Liver (tissue), 9 donors: Measurements from ENCODE around the gene SH3BGRL. TPM values are rescaled to one million over a fixed set of nuclear protein-coding genes. Genes with fewer than 3 reads are reported as not detected.

Source experiments
- DNase-seq: peaks from one replicate; pipeline ENCODE4 v3.0.0-alpha.2; 2017; ENCODE audit warnings: low spot score
- H3K27ac ChIP-seq, 2 donors: one replicate each; pipeline ENCODE4 v1.7.0; 2013; ENCODE audit warnings: inconsistent platforms in 2 of 2, low read length in 2 of 2, control low read depth in 1 of 2, low read depth in 1 of 2, mild to moderate bottlenecking in 1 of 2
- H3K27me3 ChIP-seq, 4 donors: one replicate each; pipeline versions ENCODE4 v1.6.1 to v1.7.0; 2013; ENCODE audit warnings: low read length in 3 of 4, inconsistent platforms in 1 of 4, mild to moderate bottlenecking in 1 of 4, moderate library complexity in 1 of 4; ENCODE audit not compliant: control insufficient read depth in 4 of 4, insufficient read depth in 4 of 4
- H3K36me3 ChIP-seq, 4 donors: one replicate each; pipeline versions ENCODE4 v1.6.1 to v1.7.0; 2013; ENCODE audit warnings: low read length in 3 of 4, mild to moderate bottlenecking in 3 of 4, low read depth in 1 of 4, moderate library complexity in 1 of 4; ENCODE audit not compliant: control insufficient read depth in 4 of 4, insufficient read depth in 3 of 4
- H3K4me1 ChIP-seq, 4 donors: one replicate each; pipeline versions ENCODE4 v1.6.1 to v1.7.0; 2013; ENCODE audit warnings: low read length in 3 of 4, mild to moderate bottlenecking in 3 of 4, moderate library complexity in 1 of 4; ENCODE audit not compliant: control insufficient read depth in 4 of 4, insufficient read depth in 4 of 4
- H3K4me3 ChIP-seq, 3 donors: one replicate each; pipeline versions ENCODE4 v1.6.1 to v1.7.0; 2013; ENCODE audit warnings: low read length in 3 of 3, control low read depth in 1 of 3, low read depth in 1 of 3, mild to moderate bottlenecking in 1 of 3
- H3K9ac ChIP-seq, 2 donors: one replicate each; pipeline ENCODE4 v1.7.0; 2013; ENCODE audit warnings: low read length in 2 of 2, mild to moderate bottlenecking in 2 of 2, moderate library complexity in 2 of 2, control low read depth in 1 of 2, low read depth in 1 of 2
- H3K9me3 ChIP-seq, 4 donors: one replicate each; pipeline versions ENCODE4 v1.6.1 to v1.7.0; 2013; ENCODE audit warnings: low read length in 3 of 4; ENCODE audit not compliant: control insufficient read depth in 4 of 4
- CTCF ChIP-seq: fragments of 150-350 bp; IDR thresholded peaks from 2 replicates; pipeline ENCODE4 v1.5.1; 2017; ENCODE audit warnings: improper control_type of control experiment, low read depth, low read length; ENCODE audit not compliant: missing input control
- EGR1 ChIP-seq, 2 donors: IDR thresholded peaks; 2 replicates each; pipeline ENCODE4 v1.6.1; 2016 to 2018; ENCODE audit warnings: antibody characterized with exemption in 2 of 2, low read depth in 2 of 2
- FOXA2 ChIP-seq: IDR thresholded peaks from 2 replicates; pipeline ENCODE4 v1.6.1; 2016; ENCODE audit warnings: antibody characterized with exemption
- GABPA ChIP-seq, 2 donors: IDR thresholded peaks in 1 of 2; conservative IDR thresholded peaks in 1 of 2; 2 replicates each; pipeline ENCODE4 v1.6.1; 2016; ENCODE audit warnings: antibody characterized with exemption in 2 of 2, mild to moderate bottlenecking in 1 of 2, moderate library complexity in 1 of 2
- HNF4A ChIP-seq, 2 donors: conservative IDR thresholded peaks; 2 replicates each; pipeline ENCODE4 v1.6.1; 2016; ENCODE audit warnings: antibody characterized with exemption in 2 of 2, mild to moderate bottlenecking in 2 of 2
- HNF4G ChIP-seq: IDR thresholded peaks from 2 replicates; pipeline ENCODE4 v1.6.1; 2016; ENCODE audit warnings: antibody characterized with exemption
- JUND ChIP-seq, 2 donors: IDR thresholded peaks; 2 replicates each; pipeline ENCODE4 v1.6.1; 2016; ENCODE audit warnings: antibody characterized with exemption in 2 of 2
- MAX ChIP-seq: IDR thresholded peaks from 2 replicates; pipeline ENCODE4 v1.6.1; 2016; ENCODE audit warnings: antibody characterized with exemption
- NR2F2 ChIP-seq: IDR thresholded peaks from 2 replicates; pipeline ENCODE4 v1.6.1; 2016; ENCODE audit warnings: antibody characterized with exemption
- RAD21 ChIP-seq, 2 donors: IDR thresholded peaks; 2 replicates each; pipeline ENCODE4 v1.6.1; 2016; ENCODE audit warnings: antibody characterized with exemption in 2 of 2, mild to moderate bottlenecking in 2 of 2
- SP1 ChIP-seq: IDR thresholded peaks from 2 replicates; pipeline ENCODE4 v1.6.1; 2018; ENCODE audit warnings: antibody characterized with exemption, mild to moderate bottlenecking
- YY1 ChIP-seq: IDR thresholded peaks from 2 replicates; pipeline ENCODE4 v1.6.1; 2016; ENCODE audit warnings: antibody characterized with exemption, mild to moderate bottlenecking
- ZBTB33 ChIP-seq: IDR thresholded peaks from 2 replicates; pipeline ENCODE4 v1.6.1; 2016; ENCODE audit warnings: antibody characterized with exemption
- WGBS: extraction: QIAGEN DNeasy Blood & Tissue Kit; methylation state at CpG from one replicate; pipeline ENCODE4 v1.1.7; 2013; 5-methylcytosine and 5-hydroxymethylcytosine counted together
- polyA plus RNA-seq, 2 donors: library from polyadenylated mRNA; stranded (reverse) in 1 of 2; unstranded in 1 of 2; fragments of 200-250 nt in 1 of 2; fragments of >200 nt in 1 of 2; fragmentation: Nextera tagmentation in 1 of 2; extraction: Ambion mirVana in 1 of 2; gene quantifications; one replicate each; pipeline versions ENCODE4 v1.2.1 to v1.2.3, GENCODE V29; 2013 to 2015
- total RNA-seq, 2 donors: library from RNA; depleted of rRNA; stranded (reverse); fragments of >200 nt; gene quantifications; one replicate each; pipeline ENCODE4 v1.2.3, GENCODE V29; 2014
- TF ChIP-seq, protein P1 (sequence below): IDR thresholded peaks from 2 replicates; pipeline ENCODE4 v1.6.1; 2016; ENCODE audit warnings: antibody characterized with exemption, mild to moderate bottlenecking
- donor health status: healthy.
- donor health status: healthy.
- donor health status: healthy.
- donor health status: healthy.
- donor health status: healthy.

SH3BGRL gene
- total and polyA plus RNA-seq, 4 donors = 15.5 to 64.3 (median 20.6) TPM

DNA sequence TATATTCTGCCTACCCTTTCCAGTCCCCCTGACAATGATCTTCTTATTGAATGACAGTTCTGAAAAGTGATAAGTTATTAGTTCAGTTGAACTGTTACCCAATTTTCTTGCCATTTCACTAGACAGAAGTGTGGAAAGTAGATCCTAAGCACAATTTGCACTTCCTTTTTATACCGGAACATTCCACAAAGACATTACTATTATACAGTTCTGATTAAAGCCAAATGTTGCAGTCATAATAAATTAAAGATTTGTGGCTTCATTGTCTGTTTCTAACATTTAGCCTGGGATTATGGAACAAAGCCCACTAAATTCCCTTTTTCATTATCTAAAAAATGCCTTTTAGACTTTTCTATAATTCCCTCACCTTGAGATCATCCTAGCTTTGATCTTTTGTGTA, 13.8 kb downstream of the SH3BGRL start:
- 74% methylated on average over 1 of the region's 1 CpG for WGBS
- TF ChIP-seq CTCF = no peak
- TF ChIP-seq FOXA2 = no peak
- H3K27ac ChIP-seq = no peak overlapping the region

GRCh38 chrX:81229229-81229628, 27.3 kb downstream of the SH3BGRL start:
- H3K27me3 ChIP-seq = no peaks in the 10 kb centered on the region
- no peaks in the 10 kb centered on the region for H3K4me1 ChIP-seq
- TF ChIP-seq MAX = no peak
- no peak for TF ChIP-seq HNF4A (conservative IDR thresholded peaks at IDR 0.05)
- no peak for TF ChIP-seq EGR1 (IDR thresholded peaks at IDR 0.05; ENCODE audit: low read depth in 2 of 2)
- TF ChIP-seq RAD21 (IDR thresholded peaks at IDR 0.05) = no peak
- TF ChIP-seq GABPA (IDR thresholded peaks at IDR 0.05 in 1 of 2, conservative IDR thresholded peaks at IDR 0.05 in 1 of 2) = no peak
- TF ChIP-seq CTCF = no peak
- TF ChIP-seq YY1 = no peak
- no peak for TF ChIP-seq JUND (IDR thresholded peaks at IDR 0.05)
- no peak for DNase-seq
- no peak overlapping the region for H3K27ac ChIP-seq
- WGBS = 82% methylated on average over 3 of the region's 3 CpGs
- H3K36me3 ChIP-seq = no peaks in the 10 kb centered on the region
- H3K4me3 ChIP-seq = no peak overlapping the region
- H3K9me3 ChIP-seq = no peaks in the 10 kb centered on the region
- no peak overlapping the region for H3K9ac ChIP-seq

More for the DNA sequence above, 13.8 kb downstream of the SH3BGRL start:
- Histone ChIP-seq H3K36me3 (no peaks in the 10 kb centered on the region), H3K4me1 (no peaks in the 10 kb centered on the region), H3K9ac (no peak overlapping the region), H3K27me3 (no peaks in the 10 kb centered on the region), H3K9me3 (no peaks in the 10 kb centered on the region), H3K4me3 (no peak overlapping the region)
- no peak for DNase-seq

GRCh38 chrX:81229901-81230300, 28.0 kb downstream of the SH3BGRL start:
- Histone ChIP-seq H3K4me1 (no peaks in the 10 kb centered on the region), H3K27ac (no peak overlapping the region), H3K4me3 (no peak overlapping the region), H3K9me3 (no peaks in the 10 kb centered on the region), H3K27me3 (no peaks in the 10 kb centered on the region), H3K9ac (no peak overlapping the region), H3K36me3 (no peaks in the 10 kb centered on the region)
- WGBS = 95% methylated on average over 2 of the region's 2 CpGs
- DNase-seq = no peak
- TF ChIP-seq MAX = no peak
- TF ChIP-seq, protein P1, sequence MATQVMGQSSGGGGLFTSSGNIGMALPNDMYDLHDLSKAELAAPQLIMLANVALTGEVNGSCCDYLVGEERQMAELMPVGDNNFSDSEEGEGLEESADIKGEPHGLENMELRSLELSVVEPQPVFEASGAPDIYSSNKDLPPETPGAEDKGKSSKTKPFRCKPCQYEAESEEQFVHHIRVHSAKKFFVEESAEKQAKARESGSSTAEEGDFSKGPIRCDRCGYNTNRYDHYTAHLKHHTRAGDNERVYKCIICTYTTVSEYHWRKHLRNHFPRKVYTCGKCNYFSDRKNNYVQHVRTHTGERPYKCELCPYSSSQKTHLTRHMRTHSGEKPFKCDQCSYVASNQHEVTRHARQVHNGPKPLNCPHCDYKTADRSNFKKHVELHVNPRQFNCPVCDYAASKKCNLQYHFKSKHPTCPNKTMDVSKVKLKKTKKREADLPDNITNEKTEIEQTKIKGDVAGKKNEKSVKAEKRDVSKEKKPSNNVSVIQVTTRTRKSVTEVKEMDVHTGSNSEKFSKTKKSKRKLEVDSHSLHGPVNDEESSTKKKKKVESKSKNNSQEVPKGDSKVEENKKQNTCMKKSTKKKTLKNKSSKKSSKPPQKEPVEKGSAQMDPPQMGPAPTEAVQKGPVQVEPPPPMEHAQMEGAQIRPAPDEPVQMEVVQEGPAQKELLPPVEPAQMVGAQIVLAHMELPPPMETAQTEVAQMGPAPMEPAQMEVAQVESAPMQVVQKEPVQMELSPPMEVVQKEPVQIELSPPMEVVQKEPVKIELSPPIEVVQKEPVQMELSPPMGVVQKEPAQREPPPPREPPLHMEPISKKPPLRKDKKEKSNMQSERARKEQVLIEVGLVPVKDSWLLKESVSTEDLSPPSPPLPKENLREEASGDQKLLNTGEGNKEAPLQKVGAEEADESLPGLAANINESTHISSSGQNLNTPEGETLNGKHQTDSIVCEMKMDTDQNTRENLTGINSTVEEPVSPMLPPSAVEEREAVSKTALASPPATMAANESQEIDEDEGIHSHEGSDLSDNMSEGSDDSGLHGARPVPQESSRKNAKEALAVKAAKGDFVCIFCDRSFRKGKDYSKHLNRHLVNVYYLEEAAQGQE = no peak
- no peak for TF ChIP-seq EGR1 (IDR thresholded peaks at IDR 0.05; ENCODE audit: low read depth in 2 of 2)
- no peak for TF ChIP-seq ZBTB33
- TF ChIP-seq HNF4G = no peak
- no peak for TF ChIP-seq SP1
- TF ChIP-seq NR2F2 = no peak
- TF ChIP-seq FOXA2 = no peak
